ENCODE data around the gene MYOG. TPM values are rescaled to one million over a fixed set of nuclear protein-coding genes. Genes with fewer than 3 reads are reported as not detected.

MYOG gene
- total and polyA plus RNA-seq, 2 of the 4 experiments (the other 2 are of a cell fraction), result not detected

DNA sequence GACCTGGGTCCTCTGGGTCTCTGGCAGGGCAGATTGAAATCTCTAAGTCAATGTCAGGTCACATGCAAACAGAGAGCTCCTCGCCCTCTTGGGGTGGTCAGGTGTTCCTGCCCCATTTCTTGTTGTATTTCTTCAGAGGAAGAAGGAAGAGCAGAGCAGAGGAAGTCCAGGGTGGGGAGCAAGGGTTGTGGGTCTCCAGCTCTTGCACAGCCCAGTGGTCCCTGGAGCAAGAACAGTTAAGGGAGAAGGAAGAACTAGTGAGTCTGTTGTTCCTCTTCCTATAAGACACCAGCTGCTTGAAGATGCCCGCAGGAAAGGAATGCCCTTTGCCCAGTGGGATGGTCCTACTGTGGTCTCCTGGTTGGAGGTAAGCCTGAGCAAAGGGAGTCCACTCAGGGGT lies 26.3 kb downstream of the MYOG start:
- Histone ChIP-seq H2AK9ac (replicated peaks; ENCODE audit: low read depth, low read length, poor library complexity) (no peak overlapping the region), H3K36me3 (ENCODE audit: control insufficient read depth, insufficient read depth, low read length) (peaks cover 20% of the 10 kb centered on the region), H3K27me3 (ENCODE audit: control insufficient read depth, insufficient read depth, low read length) (no peaks in the 10 kb centered on the region; the same call in 1 of the 2 replicates), H2BK120ac (ENCODE audit: low read depth, low read length) (no peak overlapping the region), H4K91ac (ENCODE audit: insufficient read depth, low read depth, low read length) (no peak overlapping the region), H4K8ac (ENCODE audit: low read depth in 2 of 2, low read length in 2 of 2) (no peak overlapping the region), H2AFZ (replicated peaks; ENCODE audit: low read length, poor library complexity) (no peak overlapping the region), H3K18ac (ENCODE audit: low read depth, low read length) (no peak overlapping the region), H4K5ac (ENCODE audit: low read depth, low read length) (no peak overlapping the region), H2AK5ac (ENCODE audit: low read depth, low read length) (no peak overlapping the region), H3K56ac (ENCODE audit: extremely low read depth, insufficient read depth, low read length) (no peak overlapping the region), H3K4me1 (ENCODE audit: control insufficient read depth, insufficient read depth, low read length) (peaks cover 3% of the 10 kb centered on the region; the same call in 1 of the 2 replicates), H3K14ac (replicated peaks; ENCODE audit: low read depth, low read length) (no peak overlapping the region), H2BK20ac (ENCODE audit: low read depth, low read length) (no peak overlapping the region), H3K9ac (ENCODE audit: low read depth, low read length) (no peak overlapping the region), H2BK15ac (ENCODE audit: low read depth, low read length) (no peak overlapping the region), H3K27ac (ENCODE audit: insufficient read depth, low read length) (no peak overlapping the region), H3K4ac (ENCODE audit: low read depth, low read length) (no peak overlapping the region), H3K9me3 (ENCODE audit: control insufficient read depth, insufficient read depth, low read length) (no peaks in the 10 kb centered on the region), H2BK5ac (ENCODE audit: low read depth, low read length, poor library complexity, severe bottlenecking) (no peak overlapping the region), H3K4me2 (ENCODE audit: low read depth, low read length) (no peak overlapping the region), H4K20me1 (ENCODE audit: insufficient read depth, low read length) (no peaks in the 10 kb centered on the region), H3K23ac (ENCODE audit: low read depth, low read length) (no peak overlapping the region), H3K9me1 (ENCODE audit: insufficient read depth, low read length) (no peaks in the 10 kb centered on the region), H3K4me3 (ENCODE audit: insufficient read depth, low read depth, low read length) (no peak overlapping the region), H3K79me1 (ENCODE audit: low read depth in 1 of 2, low read length in 2 of 2) (no peaks in the 10 kb centered on the region)
- intact Hi-C loops (cut with micrococcal nuclease), result no loop called here
- ATAC-seq (ENCODE audit: low read depth) (no peak), DNase-seq (no peak)
- ChIA-PET POLR2A (ENCODE audit: unreplicated experiment) (no interaction called here), CTCF (no interaction called here)
- in situ Hi-C loops (cut with MboI; ENCODE audit: low sequenced_read_pairs), result no loop called here
- no TSS peak for BruUV-seq (replicated peaks)
- WGBS, 2 experiments (ENCODE audit: extremely low coverage in 2 of 2, insufficient read length in 1 of 2), result no CpG with 5 or more reads among the region's 2 CpGs
- TF ChIP-seq RFX5 (IDR thresholded peaks at IDR 0.05; ENCODE audit: low read depth, low read length) (no peak), CEBPB (IDR thresholded peaks at IDR 0.05; ENCODE audit: low read depth, low read length) (no peak), MAFK (IDR thresholded peaks at IDR 0.05; ENCODE audit: low read depth, low read length) (no peak), CHD1 (IDR thresholded peaks at IDR 0.05; ENCODE audit: low read depth, low read length) (no peak), SMC3 (IDR thresholded peaks at IDR 0.05; ENCODE audit: low read depth, low read length) (no peak), FOS (IDR thresholded peaks at IDR 0.05; ENCODE audit: low read depth, low read length) (no peak), RCOR1 (IDR thresholded peaks at IDR 0.05; ENCODE audit: insufficient replicate concordance, low read length) (no peak), MXI1 (IDR thresholded peaks at IDR 0.05; ENCODE audit: borderline replicate concordance, low read depth, low read length) (no peak), NFE2L2 (IDR thresholded peaks at IDR 0.05; ENCODE audit: low read depth, low read length) (no peak), MAZ (IDR thresholded peaks at IDR 0.05; ENCODE audit: borderline replicate concordance, low read depth, low read length) (no peak), RAD21 (IDR thresholded peaks at IDR 0.05; ENCODE audit: low read length) (no peak), BHLHE40 (IDR thresholded peaks at IDR 0.05; ENCODE audit: low read depth, low read length) (no peak), POLR2A (IDR thresholded peaks at IDR 0.05; ENCODE audit: low read depth, low read length) (no peak)
- TF ChIP-seq, protein P1, sequence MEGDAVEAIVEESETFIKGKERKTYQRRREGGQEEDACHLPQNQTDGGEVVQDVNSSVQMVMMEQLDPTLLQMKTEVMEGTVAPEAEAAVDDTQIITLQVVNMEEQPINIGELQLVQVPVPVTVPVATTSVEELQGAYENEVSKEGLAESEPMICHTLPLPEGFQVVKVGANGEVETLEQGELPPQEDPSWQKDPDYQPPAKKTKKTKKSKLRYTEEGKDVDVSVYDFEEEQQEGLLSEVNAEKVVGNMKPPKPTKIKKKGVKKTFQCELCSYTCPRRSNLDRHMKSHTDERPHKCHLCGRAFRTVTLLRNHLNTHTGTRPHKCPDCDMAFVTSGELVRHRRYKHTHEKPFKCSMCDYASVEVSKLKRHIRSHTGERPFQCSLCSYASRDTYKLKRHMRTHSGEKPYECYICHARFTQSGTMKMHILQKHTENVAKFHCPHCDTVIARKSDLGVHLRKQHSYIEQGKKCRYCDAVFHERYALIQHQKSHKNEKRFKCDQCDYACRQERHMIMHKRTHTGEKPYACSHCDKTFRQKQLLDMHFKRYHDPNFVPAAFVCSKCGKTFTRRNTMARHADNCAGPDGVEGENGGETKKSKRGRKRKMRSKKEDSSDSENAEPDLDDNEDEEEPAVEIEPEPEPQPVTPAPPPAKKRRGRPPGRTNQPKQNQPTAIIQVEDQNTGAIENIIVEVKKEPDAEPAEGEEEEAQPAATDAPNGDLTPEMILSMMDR (conservative IDR thresholded peaks at IDR 0.05; ENCODE audit: low read depth, low read length), result no peak
- TF ChIP-seq, protein P2, sequence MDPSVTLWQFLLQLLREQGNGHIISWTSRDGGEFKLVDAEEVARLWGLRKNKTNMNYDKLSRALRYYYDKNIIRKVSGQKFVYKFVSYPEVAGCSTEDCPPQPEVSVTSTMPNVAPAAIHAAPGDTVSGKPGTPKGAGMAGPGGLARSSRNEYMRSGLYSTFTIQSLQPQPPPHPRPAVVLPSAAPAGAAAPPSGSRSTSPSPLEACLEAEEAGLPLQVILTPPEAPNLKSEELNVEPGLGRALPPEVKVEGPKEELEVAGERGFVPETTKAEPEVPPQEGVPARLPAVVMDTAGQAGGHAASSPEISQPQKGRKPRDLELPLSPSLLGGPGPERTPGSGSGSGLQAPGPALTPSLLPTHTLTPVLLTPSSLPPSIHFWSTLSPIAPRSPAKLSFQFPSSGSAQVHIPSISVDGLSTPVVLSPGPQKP (IDR thresholded peaks at IDR 0.05; ENCODE audit: borderline replicate concordance, low read depth, low read length), result no peak
- TF ChIP-seq, protein P3, sequence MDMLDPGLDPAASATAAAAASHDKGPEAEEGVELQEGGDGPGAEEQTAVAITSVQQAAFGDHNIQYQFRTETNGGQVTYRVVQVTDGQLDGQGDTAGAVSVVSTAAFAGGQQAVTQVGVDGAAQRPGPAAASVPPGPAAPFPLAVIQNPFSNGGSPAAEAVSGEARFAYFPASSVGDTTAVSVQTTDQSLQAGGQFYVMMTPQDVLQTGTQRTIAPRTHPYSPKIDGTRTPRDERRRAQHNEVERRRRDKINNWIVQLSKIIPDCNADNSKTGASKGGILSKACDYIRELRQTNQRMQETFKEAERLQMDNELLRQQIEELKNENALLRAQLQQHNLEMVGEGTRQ (IDR thresholded peaks at IDR 0.05; ENCODE audit: low read depth, low read length), result no peak
- dilution Hi-C loops (cut with HindIII; ENCODE audit: low sequenced_read_pairs, unreplicated experiment), result no loop called here

Measured in IMR-90 (cell line).